ENCODE results near the gene FOSB. TPM values are rescaled to one million over a fixed set of nuclear protein-coding genes. Genes with fewer than 3 reads are reported as not detected.

The FOSB gene
- total and polyA plus RNA-seq, 9 of the 15 experiments (the other 6 are each of a cell fraction or from before 2014, with no cell fraction given), result 0.11 to 2.7 (median 0.73) TPM

DNA sequence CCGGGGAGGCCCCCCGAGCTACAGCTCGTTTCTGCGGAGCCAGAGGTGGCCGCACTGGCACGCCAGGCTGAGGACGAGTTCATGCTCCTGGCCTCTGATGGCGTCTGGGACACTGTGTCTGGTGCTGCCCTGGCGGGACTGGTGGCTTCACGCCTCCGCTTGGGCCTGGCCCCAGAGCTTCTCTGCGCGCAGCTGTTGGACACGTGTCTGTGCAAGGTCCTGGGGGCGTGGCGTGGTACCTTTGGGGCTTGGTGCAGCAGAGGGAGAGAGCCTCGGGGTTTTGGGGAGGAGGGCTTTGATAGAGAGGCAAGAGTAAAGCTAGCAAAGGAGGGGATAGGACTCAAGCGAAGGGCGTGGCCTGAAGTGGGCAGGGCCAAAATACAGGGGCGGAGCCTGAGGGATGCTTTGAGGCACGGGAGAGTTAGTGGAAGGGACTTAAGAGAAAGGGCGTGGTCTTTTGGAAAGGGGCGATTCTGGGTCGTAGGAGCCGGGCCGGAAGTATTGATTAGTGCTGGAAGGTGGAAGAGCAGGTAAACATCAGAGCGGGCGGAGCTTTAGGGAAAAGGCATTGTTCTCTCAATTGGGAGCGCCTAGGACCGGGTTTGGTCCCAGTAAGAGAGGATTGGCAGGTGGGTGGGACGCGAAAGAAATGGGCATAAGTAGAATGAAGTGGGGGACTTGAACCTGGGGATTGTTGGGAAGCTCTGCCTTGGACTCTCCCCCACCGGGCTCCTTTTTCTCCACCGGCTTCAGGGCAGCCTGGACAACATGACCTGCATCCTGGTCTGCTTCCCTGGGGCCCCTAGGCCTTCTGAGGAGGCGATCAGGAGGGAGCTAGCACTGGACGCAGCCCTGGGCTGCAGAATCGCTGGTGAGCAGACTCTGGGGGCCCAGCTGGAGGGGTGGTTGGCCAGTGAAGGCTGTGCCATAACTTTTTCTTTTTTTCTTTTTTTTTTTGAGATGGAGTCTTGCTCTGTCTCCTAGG lies 31.7 kb downstream of the FOSB start (continued):
- TF ChIP-seq MGA (IDR thresholded peaks at IDR 0.05) (peak; percentile 95), ZNF699 (CRISPR knock-in tag; IDR thresholded peaks at IDR 0.05; ENCODE audit: insufficient replicate concordance) (no peak), ZNF780A (CRISPR knock-in tag; IDR thresholded peaks at IDR 0.05) (no peak), FUS (optimal IDR thresholded peaks at IDR 0.05; ENCODE audit: low read depth, low read length) (no peak), HDAC1 (IDR thresholded peaks at IDR 0.05) (0 out of 4 replicates have a peak, but pooled peaks of 1 of the 2 experiments have one; percentile 8)
- TF ChIP-seq, protein P1, sequence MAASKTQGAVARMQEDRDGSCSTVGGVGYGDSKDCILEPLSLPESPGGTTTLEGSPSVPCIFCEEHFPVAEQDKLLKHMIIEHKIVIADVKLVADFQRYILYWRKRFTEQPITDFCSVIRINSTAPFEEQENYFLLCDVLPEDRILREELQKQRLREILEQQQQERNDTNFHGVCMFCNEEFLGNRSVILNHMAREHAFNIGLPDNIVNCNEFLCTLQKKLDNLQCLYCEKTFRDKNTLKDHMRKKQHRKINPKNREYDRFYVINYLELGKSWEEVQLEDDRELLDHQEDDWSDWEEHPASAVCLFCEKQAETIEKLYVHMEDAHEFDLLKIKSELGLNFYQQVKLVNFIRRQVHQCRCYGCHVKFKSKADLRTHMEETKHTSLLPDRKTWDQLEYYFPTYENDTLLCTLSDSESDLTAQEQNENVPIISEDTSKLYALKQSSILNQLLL (CRISPR knock-in tag; IDR thresholded peaks at IDR 0.05; ENCODE audit: borderline replicate concordance), result no peak
- TF ChIP-seq, protein P2, sequence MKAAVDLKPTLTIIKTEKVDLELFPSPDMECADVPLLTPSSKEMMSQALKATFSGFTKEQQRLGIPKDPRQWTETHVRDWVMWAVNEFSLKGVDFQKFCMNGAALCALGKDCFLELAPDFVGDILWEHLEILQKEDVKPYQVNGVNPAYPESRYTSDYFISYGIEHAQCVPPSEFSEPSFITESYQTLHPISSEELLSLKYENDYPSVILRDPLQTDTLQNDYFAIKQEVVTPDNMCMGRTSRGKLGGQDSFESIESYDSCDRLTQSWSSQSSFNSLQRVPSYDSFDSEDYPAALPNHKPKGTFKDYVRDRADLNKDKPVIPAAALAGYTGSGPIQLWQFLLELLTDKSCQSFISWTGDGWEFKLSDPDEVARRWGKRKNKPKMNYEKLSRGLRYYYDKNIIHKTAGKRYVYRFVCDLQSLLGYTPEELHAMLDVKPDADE (conservative IDR thresholded peaks at IDR 0.05; ENCODE audit: control insufficient read depth, low read depth, low read length), result no peak
- TF ChIP-seq, protein P3, sequence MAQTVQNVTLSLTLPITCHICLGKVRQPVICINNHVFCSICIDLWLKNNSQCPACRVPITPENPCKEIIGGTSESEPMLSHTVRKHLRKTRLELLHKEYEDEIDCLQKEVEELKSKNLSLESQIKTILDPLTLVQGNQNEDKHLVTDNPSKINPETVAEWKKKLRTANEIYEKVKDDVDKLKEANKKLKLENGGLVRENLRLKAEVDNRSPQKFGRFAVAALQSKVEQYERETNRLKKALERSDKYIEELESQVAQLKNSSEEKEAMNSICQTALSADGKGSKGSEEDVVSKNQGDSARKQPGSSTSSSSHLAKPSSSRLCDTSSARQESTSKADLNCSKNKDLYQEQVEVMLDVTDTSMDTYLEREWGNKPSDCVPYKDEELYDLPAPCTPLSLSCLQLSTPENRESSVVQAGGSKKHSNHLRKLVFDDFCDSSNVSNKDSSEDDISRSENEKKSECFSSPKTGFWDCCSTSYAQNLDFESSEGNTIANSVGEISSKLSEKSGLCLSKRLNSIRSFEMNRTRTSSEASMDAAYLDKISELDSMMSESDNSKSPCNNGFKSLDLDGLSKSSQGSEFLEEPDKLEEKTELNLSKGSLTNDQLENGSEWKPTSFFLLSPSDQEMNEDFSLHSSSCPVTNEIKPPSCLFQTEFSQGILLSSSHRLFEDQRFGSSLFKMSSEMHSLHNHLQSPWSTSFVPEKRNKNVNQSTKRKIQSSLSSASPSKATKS (CRISPR knock-in tag; IDR thresholded peaks at IDR 0.05), result no peak
